ENCODE data around the gene AK1. TPM values are rescaled to one million over a fixed set of nuclear protein-coding genes. Genes with fewer than 3 reads are reported as not detected.
"Not testable (repeated sequence)": the region's sequence is repeated elsewhere in the genome, so short reads cannot be mapped to it uniquely, and the experiment has no call there.

Gene AK1
- total RNA-seq, 1 donor = 121 TPM

GRCh38 chr9:127844821-127845359 lies 32.6 kb downstream of the AK1 start:
- H3K4me3 ChIP-seq (ENCODE audit: low read depth, low read length) = no peak overlapping the region
- TF ChIP-seq, protein P1, sequence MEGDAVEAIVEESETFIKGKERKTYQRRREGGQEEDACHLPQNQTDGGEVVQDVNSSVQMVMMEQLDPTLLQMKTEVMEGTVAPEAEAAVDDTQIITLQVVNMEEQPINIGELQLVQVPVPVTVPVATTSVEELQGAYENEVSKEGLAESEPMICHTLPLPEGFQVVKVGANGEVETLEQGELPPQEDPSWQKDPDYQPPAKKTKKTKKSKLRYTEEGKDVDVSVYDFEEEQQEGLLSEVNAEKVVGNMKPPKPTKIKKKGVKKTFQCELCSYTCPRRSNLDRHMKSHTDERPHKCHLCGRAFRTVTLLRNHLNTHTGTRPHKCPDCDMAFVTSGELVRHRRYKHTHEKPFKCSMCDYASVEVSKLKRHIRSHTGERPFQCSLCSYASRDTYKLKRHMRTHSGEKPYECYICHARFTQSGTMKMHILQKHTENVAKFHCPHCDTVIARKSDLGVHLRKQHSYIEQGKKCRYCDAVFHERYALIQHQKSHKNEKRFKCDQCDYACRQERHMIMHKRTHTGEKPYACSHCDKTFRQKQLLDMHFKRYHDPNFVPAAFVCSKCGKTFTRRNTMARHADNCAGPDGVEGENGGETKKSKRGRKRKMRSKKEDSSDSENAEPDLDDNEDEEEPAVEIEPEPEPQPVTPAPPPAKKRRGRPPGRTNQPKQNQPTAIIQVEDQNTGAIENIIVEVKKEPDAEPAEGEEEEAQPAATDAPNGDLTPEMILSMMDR (IDR thresholded peaks at IDR 0.05; ENCODE audit: insufficient read depth, low read length) = no peak
- peak; percentile 83 for DNase-seq (ENCODE audit: low read depth)

- TF ChIP-seq, protein P1 (IDR thresholded peaks at IDR 0.05; ENCODE audit: insufficient read depth, low read length) = no peak
- no peak overlapping the region for H3K4me3 ChIP-seq (ENCODE audit: low read depth, low read length)
- DNase-seq (ENCODE audit: low read depth) = no peak
Observed at GRCh38 chr9:127841087-127841835, 36.2 kb downstream of the AK1 start.

GRCh38 chr9:127838375-127839078 lies 38.9 kb downstream of the AK1 start:
- H3K4me3 ChIP-seq (ENCODE audit: low read depth, low read length) = peak overlapping the region; percentile 38
- TF ChIP-seq, protein P1 (IDR thresholded peaks at IDR 0.05; ENCODE audit: insufficient read depth, low read length) = no peak
- DNase-seq (ENCODE audit: low read depth) = peak; percentile 95

DNA sequence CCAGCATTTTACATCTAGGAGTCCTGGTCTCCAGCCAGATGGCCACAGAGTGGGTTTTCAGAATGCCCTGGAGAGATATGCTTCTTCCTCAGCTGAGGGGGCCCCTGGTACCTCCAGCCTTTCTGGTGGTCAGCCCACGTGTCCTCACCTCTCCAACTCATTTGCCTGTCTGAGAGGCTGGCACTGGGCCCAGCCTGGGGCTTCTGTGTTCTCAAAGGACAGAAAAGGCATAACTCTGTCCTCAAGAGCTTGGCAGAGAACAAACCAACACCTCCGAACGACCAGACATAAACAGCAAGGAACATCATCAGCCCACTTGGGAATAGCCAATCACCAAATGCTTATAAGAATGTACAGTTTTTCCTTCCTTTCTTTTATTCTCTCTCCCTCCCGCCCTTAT lies 40.1 kb downstream of the AK1 start:
- no peak overlapping the region for H3K4me3 ChIP-seq (ENCODE audit: low read depth, low read length)
- no peak for DNase-seq (ENCODE audit: low read depth)
- TF ChIP-seq, protein P1 (IDR thresholded peaks at IDR 0.05; ENCODE audit: insufficient read depth, low read length) = no peak

GRCh38 chr9:127836561-127836960 lies 40.9 kb downstream of the AK1 start:
- DNase-seq (ENCODE audit: low read depth) = not testable (repeated sequence)

DNA sequence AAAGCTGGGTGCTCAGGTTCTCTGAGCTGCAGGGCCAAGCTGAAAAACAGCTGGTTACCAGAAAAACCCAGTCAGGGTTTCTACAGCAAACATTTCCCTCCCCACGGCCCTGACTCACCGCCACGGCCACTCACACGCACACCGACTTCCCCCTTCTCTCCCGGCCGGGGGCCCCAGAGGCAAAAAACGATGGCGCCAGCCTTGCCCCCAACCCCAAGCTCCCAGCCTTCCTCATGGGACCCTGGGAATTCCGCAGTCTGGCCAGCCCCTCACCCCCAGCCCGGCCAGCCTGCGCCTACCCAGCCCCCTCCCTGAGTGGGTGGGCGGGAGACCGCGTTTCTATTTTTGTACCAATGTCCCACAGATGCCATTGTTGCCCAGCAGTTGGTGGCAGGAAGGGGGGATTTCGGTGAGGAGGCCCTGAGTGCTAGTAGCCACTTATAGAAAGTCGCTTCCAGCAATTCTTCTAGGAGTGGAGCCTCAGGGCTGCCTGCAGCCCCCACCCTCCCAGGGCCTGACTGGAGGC lies 41.4 kb downstream of the AK1 start:
- H3K4me3 ChIP-seq (ENCODE audit: low read depth, low read length) = no peak overlapping the region
- TF ChIP-seq, protein P1 (IDR thresholded peaks at IDR 0.05; ENCODE audit: insufficient read depth, low read length) = no peak
- DNase-seq (ENCODE audit: low read depth) = peak; percentile 63

More at GRCh38 chr9:127836561-127836960, 40.9 kb downstream of the AK1 start:
- H3K4me3 ChIP-seq (ENCODE audit: low read depth, low read length) = not testable (repeated sequence)

DNA sequence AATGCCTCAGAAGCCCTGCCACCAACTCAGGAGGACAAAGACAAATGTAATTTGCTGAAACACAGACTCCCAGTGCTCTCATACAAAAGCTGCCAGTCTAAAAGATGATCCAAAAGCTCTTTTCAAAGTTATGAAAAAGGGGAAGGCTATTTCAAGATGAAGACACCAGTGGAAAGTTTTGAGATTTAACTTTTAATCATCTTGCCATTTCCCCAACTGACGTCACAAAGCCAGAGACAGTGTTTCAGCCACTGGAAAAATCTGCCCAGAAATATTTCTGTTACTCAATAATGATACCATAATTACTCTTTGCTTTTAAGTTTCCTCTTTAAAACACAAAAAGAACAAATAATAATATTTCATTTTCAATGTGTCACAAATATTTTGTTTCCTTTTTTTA lies 43.9 kb downstream of the AK1 start:
- no peak overlapping the region for H3K4me3 ChIP-seq (ENCODE audit: low read depth, low read length)
- TF ChIP-seq, protein P1 (IDR thresholded peaks at IDR 0.05; ENCODE audit: insufficient read depth, low read length) = no peak
- DNase-seq (ENCODE audit: low read depth) = peak; percentile 71
